K562 (cell line): ENCODE results near the gene PPP1R17. TPM values are rescaled to one million over a fixed set of nuclear protein-coding genes. Genes with fewer than 3 reads are reported as not detected.
A peak's percentile ranks its signal among the peaks of the same experiment; 100 is the strongest.

ENCODE experiments used
- CCNT2 ChIP-seq: IDR thresholded peaks from 2 replicates; pipeline ENCODE4 v1.6.1; 2011; ENCODE audit warnings: borderline replicate concordance, low read depth, mild to moderate bottlenecking, moderate library complexity, mixed read lengths, low read length; ENCODE audit not compliant: insufficient read length; ENCODE audit errors: extremely low read depth
- DPF2 ChIP-seq: fragments of 450-650 bp; IDR thresholded peaks from 2 replicates; pipeline ENCODE4 v1.6.1; 2016
- HDAC6 ChIP-seq: IDR thresholded peaks from 2 replicates; pipeline ENCODE4 v1.6.1; 2012; ENCODE audit warnings: low read depth, mild to moderate bottlenecking, control low read depth, inconsistent platforms, low read length, moderate library complexity
- HSF4 ChIP-seq: fragments of 250-450 bp; sonication (Bioruptor Pico); IDR thresholded peaks from 2 replicates; pipeline ENCODE4 v2.1.2; 2022; ENCODE audit warnings: mild to moderate bottlenecking, moderate library complexity, borderline replicate concordance
- KDM1A ChIP-seq, 2 experiments: fragments of 450-650 bp; IDR thresholded peaks; 2 replicates each; pipeline ENCODE4 v1.6.1; 2016; ENCODE audit warnings: mild to moderate bottlenecking in 2 of 2
- KHSRP ChIP-seq: fragments of 450-650 bp; IDR thresholded peaks from 2 replicates; pipeline ENCODE4 v1.6.1; 2017
- MBD2 ChIP-seq: sonication (generic); IDR thresholded peaks from 2 replicates; pipeline ENCODE4 v1.6.1; 2016; ENCODE audit warnings: low read depth, borderline replicate concordance
- NCOA4 ChIP-seq: fragments of 450-650 bp; IDR thresholded peaks from 2 replicates; pipeline ENCODE4 v1.6.1; 2018; ENCODE audit warnings: mild to moderate bottlenecking; ENCODE audit not compliant: partially characterized antibody
- NCOA6 ChIP-seq: fragments of 450-650 bp; IDR thresholded peaks from 2 replicates; pipeline ENCODE4 v1.6.1; 2017; ENCODE audit warnings: mild to moderate bottlenecking
- PCBP2 ChIP-seq: fragments of 200-400 bp; formaldehyde crosslinking; IDR thresholded peaks from 2 replicates; pipeline ENCODE4 v1.6.1; 2018; ENCODE audit warnings: low read length, low read depth, mild to moderate bottlenecking, moderate library complexity; ENCODE audit not compliant: poor library complexity, severe bottlenecking
- PREB ChIP-seq: sonication (generic); formaldehyde crosslinking; IDR thresholded peaks from 2 replicates; pipeline ENCODE4 v1.8.1; 2023; ENCODE audit warnings: mild to moderate bottlenecking, missing genetic modification reagents
- RAD21 ChIP-seq, 2 experiments: fragments of 250-450 bp in 1 of 2; fragments of 450-650 bp in 1 of 2; sonication (Bioruptor Pico) in 1 of 2; formaldehyde crosslinking in 1 of 2; IDR thresholded peaks in 1 of 2; conservative IDR thresholded peaks in 1 of 2; 2 replicates each; pipeline versions ENCODE4 v1.4.0 to v1.8.0; 2020 to 2022; ENCODE audit warnings: mild to moderate bottlenecking in 2 of 2, moderate library complexity in 1 of 2
- RBM22 ChIP-seq: fragments of 200-400 bp; formaldehyde crosslinking; IDR thresholded peaks from 2 replicates; pipeline ENCODE4 v1.6.1; 2018; ENCODE audit warnings: low read length, low read depth; ENCODE audit not compliant: poor library complexity, severe bottlenecking
- RNF2 ChIP-seq: sonication (generic); IDR thresholded peaks from 2 replicates; pipeline ENCODE4 v1.6.1; 2016
- SMARCA4 ChIP-seq: fragments of 450-650 bp; IDR thresholded peaks from 2 replicates; pipeline ENCODE4 v1.6.1; 2016
- SMC3 ChIP-seq: conservative IDR thresholded peaks from 2 replicates; pipeline ENCODE4 v1.6.1; 2011; ENCODE audit warnings: low read depth, low read length, improper control_type of control experiment; ENCODE audit not compliant: insufficient read depth
- SP2 ChIP-seq: IDR thresholded peaks from 2 replicates; pipeline ENCODE4 v1.6.1; 2011; ENCODE audit warnings: mild to moderate bottlenecking, low read depth, low read length, moderate library complexity; ENCODE audit not compliant: poor library complexity, severe bottlenecking; ENCODE audit errors: extremely low read depth
- TEAD1 ChIP-seq, 2 experiments: fragments of 450-650 bp in 1 of 2; sonication (generic) in 1 of 2; formaldehyde crosslinking; IDR thresholded peaks; 2 replicates each; pipeline versions ENCODE4 v1.4.0 to v1.8.0; 2020 to 2022; ENCODE audit warnings: mild to moderate bottlenecking in 2 of 2, missing genetic modification reagents in 1 of 2
- ZNF431 ChIP-seq: sonication (generic); formaldehyde crosslinking; IDR thresholded peaks from 2 replicates; pipeline ENCODE4 v1.8.0; 2022; ENCODE audit warnings: mild to moderate bottlenecking, missing genetic modification reagents
- ZNF707 ChIP-seq: fragments of 250-450 bp; sonication (Bioruptor Pico); conservative IDR thresholded peaks from 2 replicates; pipeline ENCODE4 v1.8.0; 2022; ENCODE audit warnings: inconsistent platforms, mild to moderate bottlenecking, moderate library complexity
- polyA plus RNA-seq, 8 experiments: library from polyadenylated mRNA; depleted of rRNA in 4 of 8; stranded (reverse) in 5 of 8; unstranded in 3 of 8; fragments of >200 nt; fragmentation: Nextera tagmentation in 2 of 8; fragmentation: Illumina TruSeq in 1 of 8; extraction: Ambion mirVana in 2 of 8; extraction: Trizol in 1 of 8; gene quantifications; 2 replicates each; pipeline versions ENCODE4 v1.2.1 to v1.2.3, GENCODE V29; 2011 to 2014; ENCODE audit warnings: inconsistent platforms in 1 of 8, missing spikeins in 1 of 8
- total RNA-seq, 7 experiments: library from RNA; depleted of rRNA in 6 of 7; stranded (reverse); fragments of >200 nt in 6 of 7; fragmentation: Illumina TruSeq in 2 of 7; extraction: Trizol in 2 of 7; gene quantifications; 2 replicates each; pipeline versions ENCODE4 v1.2.1 to v1.2.3, GENCODE V29; 2011 to 2021; ENCODE audit warnings: low replicate concordance in 1 of 7
- TF ChIP-seq, protein P1 (sequence below): fragments of 450-650 bp; formaldehyde crosslinking; IDR thresholded peaks from 2 replicates; pipeline ENCODE4 v1.4.0; 2020; ENCODE audit warnings: mild to moderate bottlenecking, mixed read lengths
- TF ChIP-seq, protein P2 (sequence below): fragments of 450-650 bp; IDR thresholded peaks from 2 replicates; pipeline ENCODE4 v1.6.1; 2018; ENCODE audit not compliant: partially characterized antibody

Gene PPP1R17
- total and polyA plus RNA-seq, 9 of the 15 experiments (the other 6 are each of a cell fraction or from before 2014, with no cell fraction given), result not detected

DNA sequence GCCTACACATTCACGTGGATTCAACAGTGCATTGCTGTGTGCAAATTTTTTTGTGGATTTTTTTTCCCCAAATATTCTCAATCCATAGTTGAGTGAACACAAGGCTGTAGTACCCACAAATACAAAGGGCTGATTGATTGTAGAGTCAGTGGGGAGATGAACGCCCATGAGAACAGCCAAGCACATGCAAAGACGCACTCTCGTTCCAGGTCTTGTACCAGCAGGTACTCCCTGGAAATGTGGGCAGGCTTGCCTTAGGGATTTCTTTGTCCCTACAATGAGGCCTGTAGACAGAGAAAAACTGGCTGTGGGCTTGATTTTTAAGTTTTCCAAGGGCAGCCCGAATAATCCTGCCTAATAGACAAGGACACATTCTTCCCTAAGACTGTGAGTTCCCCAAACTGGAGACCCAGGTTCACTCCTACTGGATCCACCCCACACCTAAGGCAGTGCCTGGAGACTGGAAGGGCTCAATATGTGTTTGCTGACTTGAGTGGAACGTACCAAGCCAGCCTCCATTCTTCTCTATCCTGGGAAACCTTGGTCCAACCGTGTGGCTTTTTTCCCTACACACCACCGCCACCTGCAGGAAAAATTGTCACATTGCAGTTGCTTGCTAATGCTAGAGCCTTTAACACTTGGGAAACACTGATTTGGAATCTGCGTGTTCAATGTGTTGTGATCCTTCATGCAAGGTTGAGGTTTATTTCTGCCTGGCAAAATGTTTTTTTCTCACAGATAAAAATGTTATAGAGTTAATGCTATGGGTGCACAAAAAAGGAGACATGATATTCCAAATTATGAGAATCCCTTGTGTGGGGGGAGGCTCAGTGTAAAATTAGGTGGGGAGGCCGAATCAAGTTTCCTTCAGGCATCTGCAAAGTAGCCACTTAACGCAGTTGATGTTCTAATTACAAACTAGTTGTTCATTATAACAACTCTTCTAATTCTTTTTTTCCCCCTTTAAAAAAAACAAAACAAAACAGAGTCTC lies 49.3 kb downstream of the PPP1R17 start (continued):
- TF ChIP-seq RAD21 (CRISPR knock-in tag; conservative IDR thresholded peaks at IDR 0.05 in 1 of 2, IDR thresholded peaks at IDR 0.05 in 1 of 2) (peak; percentile 72 to 76), SMARCA4 (no peak), TEAD1 (CRISPR knock-in tag; IDR thresholded peaks at IDR 0.05) (0 out of 4 replicates have a peak, but pooled peaks of 1 of the 2 experiments have one; percentile 9), KDM1A (IDR thresholded peaks at IDR 0.05) (no peak), SP2 (no peak), HDAC6 (no peak), MBD2 (no peak), NCOA4 (no peak), ZNF707 (CRISPR knock-in tag) (no peak), KHSRP (no peak), HSF4 (CRISPR knock-in tag) (no peak), CCNT2 (no peak), PCBP2 (no peak), ZNF431 (CRISPR knock-in tag) (no peak), SMC3 (peak; percentile 68; the same call in 1 of the 2 replicates), PREB (CRISPR knock-in tag) (no peak), RNF2 (no peak), DPF2 (no peak), NCOA6 (no peak), RBM22 (no peak)
- TF ChIP-seq, protein P1, sequence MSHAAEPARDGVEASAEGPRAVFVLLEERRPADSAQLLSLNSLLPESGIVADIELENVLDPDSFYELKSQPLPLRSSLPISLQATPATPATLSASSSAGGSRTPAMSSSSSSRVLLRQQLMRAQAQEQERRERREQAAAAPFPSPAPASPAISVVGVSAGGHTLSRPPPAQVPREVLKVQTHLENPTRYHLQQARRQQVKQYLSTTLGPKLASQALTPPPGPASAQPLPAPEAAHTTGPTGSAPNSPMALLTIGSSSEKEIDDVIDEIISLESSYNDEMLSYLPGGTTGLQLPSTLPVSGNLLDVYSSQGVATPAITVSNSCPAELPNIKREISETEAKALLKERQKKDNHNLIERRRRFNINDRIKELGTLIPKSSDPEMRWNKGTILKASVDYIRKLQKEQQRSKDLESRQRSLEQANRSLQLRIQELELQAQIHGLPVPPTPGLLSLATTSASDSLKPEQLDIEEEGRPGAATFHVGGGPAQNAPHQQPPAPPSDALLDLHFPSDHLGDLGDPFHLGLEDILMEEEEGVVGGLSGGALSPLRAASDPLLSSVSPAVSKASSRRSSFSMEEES (CRISPR knock-in tag), result no peak
- TF ChIP-seq, protein P2, sequence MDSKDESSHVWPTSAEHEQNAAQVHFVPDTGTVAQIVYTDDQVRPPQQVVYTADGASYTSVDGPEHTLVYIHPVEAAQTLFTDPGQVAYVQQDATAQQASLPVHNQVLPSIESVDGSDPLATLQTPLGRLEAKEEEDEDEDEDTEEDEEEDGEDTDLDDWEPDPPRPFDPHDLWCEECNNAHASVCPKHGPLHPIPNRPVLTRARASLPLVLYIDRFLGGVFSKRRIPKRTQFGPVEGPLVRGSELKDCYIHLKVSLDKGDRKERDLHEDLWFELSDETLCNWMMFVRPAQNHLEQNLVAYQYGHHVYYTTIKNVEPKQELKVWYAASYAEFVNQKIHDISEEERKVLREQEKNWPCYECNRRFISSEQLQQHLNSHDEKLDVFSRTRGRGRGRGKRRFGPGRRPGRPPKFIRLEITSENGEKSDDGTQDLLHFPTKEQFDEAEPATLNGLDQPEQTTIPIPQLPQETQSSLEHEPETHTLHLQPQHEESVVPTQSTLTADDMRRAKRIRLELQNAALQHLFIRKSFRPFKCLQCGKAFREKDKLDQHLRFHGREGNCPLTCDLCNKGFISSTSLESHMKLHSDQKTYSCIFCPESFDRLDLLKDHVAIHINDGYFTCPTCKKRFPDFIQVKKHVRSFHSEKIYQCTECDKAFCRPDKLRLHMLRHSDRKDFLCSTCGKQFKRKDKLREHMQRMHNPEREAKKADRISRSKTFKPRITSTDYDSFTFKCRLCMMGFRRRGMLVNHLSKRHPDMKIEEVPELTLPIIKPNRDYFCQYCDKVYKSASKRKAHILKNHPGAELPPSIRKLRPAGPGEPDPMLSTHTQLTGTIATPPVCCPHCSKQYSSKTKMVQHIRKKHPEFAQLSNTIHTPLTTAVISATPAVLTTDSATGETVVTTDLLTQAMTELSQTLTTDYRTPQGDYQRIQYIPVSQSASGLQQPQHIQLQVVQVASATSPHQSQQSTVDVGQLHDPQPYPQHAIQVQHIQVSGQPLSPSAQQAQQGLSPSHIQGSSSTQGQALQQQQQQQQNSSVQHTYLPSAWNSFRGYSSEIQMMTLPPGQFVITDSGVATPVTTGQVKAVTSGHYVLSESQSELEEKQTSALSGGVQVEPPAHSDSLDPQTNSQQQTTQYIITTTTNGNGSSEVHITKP, result peak; percentile 84
